AG04449 (cell line): Measurements from ENCODE around the gene MTSS2.

Source experiments
- CTCF ChIA-PET: fragments of 350-600 bp; formaldehyde crosslinking; extraction: SDS; loops from one replicate; lab custom pipeline; 2021; ENCODE audit warnings: antibody characterized with exemption; lab: Yijun Ruan, JAX
- POLR2A ChIA-PET: fragments of 400-600, 350-600 bp; formaldehyde crosslinking; extraction: SDS; loops from one replicate; lab custom pipeline; 2020; ENCODE audit warnings: antibody characterized with exemption, inconsistent platforms; lab: Yijun Ruan, JAX
- DNase-seq: peaks from one replicate; pipeline ENCODE4 v3.0.0-alpha.2; 2010; ENCODE audit warnings: low read depth, low spot score
- H3K4me3 ChIP-seq: 2 replicates; pipeline ENCODE4 v1.5.1; 2011; ENCODE audit warnings: low read depth, mild to moderate bottlenecking, control low read depth, low read length
- TF ChIP-seq, protein P1 (sequence below): IDR thresholded peaks from one replicate; pipeline ENCODE4 v1.5.1; 2011; ENCODE audit warnings: mild to moderate bottlenecking, moderate library complexity, low read length, control low read depth, inconsistent platforms; ENCODE audit not compliant: insufficient read depth; ENCODE audit errors: missing control alignments

The MTSS2 gene

DNA sequence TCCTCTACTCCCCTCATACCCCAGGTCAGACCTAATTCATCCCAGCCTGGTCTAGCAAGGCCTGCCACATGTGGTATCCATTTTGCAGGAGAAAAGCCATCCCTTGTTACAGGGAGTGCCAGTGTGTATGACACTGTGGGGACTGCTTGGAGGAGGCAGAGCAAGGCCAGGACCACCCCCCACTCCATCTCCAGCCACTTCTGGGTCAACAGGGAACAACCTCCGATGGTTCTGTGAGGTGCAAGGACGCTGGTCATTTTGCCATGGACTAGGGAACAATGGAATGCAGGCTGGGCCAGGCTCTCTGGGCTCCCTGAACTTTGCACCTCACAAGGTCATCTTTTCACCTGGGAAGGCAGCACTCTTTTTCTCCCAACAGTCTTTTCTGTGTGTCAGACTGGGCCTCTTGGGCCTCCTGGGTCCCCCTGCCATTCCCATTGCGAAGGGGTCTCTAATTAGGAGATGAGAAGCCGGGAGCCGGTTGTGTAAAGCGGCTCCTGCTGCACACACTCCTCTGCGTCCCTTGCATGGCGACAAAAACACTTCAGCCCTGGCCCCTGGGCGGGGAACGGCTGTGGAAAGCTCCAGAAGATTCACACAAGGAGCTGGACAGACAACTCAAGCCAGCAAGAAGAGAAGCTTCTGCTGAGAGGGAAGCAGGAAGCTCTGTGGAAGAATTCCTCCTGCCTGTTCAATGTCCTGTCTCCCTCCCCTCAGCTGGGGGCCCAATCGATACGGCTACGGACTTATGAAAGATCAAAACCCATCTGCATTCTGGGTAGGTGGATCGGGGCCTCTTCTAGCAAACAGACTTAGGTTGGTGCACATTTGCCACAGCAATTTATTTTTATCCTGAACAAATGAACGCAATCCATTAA is 38.5 kb upstream of the MTSS2 start:
- TF ChIP-seq, protein P1, sequence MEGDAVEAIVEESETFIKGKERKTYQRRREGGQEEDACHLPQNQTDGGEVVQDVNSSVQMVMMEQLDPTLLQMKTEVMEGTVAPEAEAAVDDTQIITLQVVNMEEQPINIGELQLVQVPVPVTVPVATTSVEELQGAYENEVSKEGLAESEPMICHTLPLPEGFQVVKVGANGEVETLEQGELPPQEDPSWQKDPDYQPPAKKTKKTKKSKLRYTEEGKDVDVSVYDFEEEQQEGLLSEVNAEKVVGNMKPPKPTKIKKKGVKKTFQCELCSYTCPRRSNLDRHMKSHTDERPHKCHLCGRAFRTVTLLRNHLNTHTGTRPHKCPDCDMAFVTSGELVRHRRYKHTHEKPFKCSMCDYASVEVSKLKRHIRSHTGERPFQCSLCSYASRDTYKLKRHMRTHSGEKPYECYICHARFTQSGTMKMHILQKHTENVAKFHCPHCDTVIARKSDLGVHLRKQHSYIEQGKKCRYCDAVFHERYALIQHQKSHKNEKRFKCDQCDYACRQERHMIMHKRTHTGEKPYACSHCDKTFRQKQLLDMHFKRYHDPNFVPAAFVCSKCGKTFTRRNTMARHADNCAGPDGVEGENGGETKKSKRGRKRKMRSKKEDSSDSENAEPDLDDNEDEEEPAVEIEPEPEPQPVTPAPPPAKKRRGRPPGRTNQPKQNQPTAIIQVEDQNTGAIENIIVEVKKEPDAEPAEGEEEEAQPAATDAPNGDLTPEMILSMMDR = no peak
- no peak for DNase-seq
- H3K4me3 ChIP-seq = no peak overlapping the region
- POLR2A ChIA-PET = interaction anchor here (0.6 kb wide), 1 partner anchor 9 kb away, joined by 3 read pairs; no protein-coding TSS in a partner anchor
- CTCF ChIA-PET = interaction anchor here (2.5 kb wide), 1 partner anchor 14 kb away, joined by 8 read pairs; no protein-coding TSS in a partner anchor

DNA sequence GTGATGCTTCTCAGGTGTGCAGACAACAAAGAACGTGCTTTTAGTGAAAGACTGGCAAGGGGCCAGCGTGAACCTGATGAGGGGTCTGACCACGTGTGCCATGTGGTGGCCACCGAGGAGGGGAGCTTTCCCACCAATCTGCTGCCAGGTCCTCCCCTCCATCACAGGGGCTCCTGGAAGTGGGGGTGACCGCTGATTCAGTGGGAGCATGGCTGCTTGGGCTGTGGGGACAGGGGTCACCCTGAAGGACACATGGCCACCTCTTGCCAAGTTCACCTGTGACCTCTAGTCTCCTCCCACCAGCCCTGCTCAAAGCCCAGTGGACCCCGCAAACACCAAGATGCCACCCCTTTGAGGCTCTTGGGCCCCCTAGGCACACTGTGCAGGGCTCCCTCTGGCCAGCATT is 37.9 kb upstream of the MTSS2 start:
- DNase-seq = no peak
- TF ChIP-seq, protein P1 = no peak
- CTCF ChIA-PET = interaction anchor here (1.0 to 2.5 kb wide), 2 partner anchors 14 to 48 kb away, joined by 4 to 8 read pairs; no protein-coding TSS in a partner anchor
- POLR2A ChIA-PET = no interaction called here
- H3K4me3 ChIP-seq = no peak overlapping the region

DNA sequence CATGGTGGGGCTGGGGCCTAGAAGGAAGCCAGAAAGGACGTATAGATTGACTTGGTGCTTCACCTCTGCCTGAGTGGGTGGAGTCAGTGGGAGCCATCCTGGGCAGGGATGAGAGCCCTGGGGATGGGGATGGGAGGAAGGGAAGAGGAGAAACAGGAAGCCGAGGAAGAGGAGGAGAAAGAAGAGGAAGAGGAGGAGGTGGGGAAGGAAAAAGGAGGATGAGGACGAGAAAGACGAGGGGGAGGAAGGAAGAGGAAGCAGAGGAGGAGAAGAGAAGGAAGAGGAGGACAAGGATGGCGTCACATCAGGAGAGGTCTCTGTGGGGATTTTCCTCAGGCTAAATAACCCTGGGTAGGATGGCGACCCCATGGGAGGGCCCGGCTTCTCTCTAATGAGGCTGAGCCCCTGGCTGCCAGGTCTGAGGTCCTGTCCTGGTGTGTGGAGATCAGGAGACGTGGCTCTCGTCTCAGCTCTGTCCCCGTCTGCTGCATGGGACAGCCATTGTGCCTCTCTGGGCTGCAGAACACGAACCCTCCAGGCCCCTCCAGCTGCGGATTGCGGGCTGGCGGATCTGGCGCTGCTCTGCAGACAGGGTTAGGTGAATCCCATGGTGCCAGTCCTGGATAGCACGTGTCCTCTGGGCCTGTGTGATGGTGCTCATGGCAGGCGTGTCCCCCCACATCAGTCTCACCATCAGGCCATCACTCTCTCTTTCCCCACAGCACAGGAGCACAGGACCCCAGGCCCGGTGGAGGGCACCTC is 35.5 kb upstream of the MTSS2 start:
- H3K4me3 ChIP-seq = no peak overlapping the region
- CTCF ChIA-PET = interaction anchor here (2.5 kb wide), 1 partner anchor 17 kb away, joined by 8 read pairs; no protein-coding TSS in a partner anchor
- TF ChIP-seq, protein P1 = no peak
- no peak for DNase-seq
- POLR2A ChIA-PET = no interaction called here

DNA sequence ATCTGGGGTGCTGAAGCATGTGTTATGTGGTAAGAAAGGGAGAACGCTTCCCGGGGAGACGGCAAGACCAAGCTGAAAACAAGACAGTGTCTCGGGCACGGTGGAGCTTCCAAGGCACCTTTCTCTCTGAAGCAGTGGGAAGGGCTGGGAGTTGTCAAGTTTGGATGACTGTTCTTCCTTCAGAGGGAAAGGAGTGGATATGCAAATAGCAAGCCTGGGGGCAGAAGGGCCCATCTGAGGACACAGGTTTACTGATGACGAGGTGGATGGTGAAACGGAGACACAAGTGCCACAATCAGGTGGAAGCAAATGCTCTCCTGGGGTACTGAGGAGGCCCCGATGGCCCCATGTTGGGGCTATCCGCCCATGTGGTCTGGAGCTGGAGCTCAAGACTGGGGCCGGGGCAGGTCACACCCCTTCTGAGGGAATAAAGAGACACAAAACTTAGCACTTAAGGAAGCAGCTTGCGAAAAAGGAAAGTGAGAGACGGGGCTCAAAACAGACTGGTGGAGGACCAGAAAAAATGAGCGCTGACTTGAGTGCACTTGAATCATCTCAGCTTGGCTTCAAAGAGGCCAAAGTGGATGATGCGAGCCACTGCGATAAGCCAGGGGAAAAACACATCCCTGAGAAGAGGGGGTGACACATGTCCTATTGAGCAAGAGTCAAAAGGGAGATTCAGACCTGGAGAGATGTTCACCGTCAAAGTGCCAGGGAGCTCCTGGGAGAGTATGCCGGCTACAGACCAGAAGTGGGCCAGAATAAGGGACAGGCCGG is 34.8 kb upstream of the MTSS2 start:
- CTCF ChIA-PET = no interaction called here

DNA sequence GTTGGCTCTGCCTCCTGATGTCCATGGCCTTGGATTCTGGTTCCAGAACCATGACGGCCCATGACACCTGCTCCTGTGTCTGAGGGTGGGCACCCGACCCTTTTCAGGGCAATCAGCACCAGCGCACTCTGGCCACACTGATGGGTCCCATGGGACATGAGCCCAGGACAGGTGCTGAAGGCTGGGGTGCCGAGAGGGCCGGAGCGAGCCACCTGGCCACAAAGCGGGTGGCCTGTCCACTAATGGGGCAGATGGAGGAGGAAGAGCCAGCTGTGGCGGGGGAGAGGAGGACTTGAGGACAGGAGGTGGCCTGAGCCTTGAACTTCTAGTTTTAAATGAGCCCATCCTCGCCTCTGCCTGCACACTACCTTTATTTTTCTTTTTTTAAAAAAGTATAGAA is 31.2 kb upstream of the MTSS2 start:
- ChIA-PET POLR2A (no interaction called here), CTCF (interaction anchor here (1.1 kb wide), 1 partner anchor 18 kb away, joined by 4 read pairs; no protein-coding TSS in a partner anchor)
- no peak for DNase-seq
- TF ChIP-seq, protein P1 = no peak
- H3K4me3 ChIP-seq = no peak overlapping the region

More for the DNA sequence above, 34.8 kb upstream of the MTSS2 start:
- no peak for DNase-seq
- TF ChIP-seq, protein P1 = no peak
- H3K4me3 ChIP-seq = no peak overlapping the region
- POLR2A ChIA-PET = no interaction called here
